Stimulated activated CD4-positive, alpha-beta T cell treated with anti-CD3 and anti-CD28 coated beads, TNF-alpha, amount 100 ng/mL, for 48 hours (primary cell): ENCODE measurements around the gene KCNT2.

ENCODE experiments used
- DNase-seq, 3 donors: peaks; one replicate each; pipeline ENCODE4 v3.0.0-alpha.2; 2020; ENCODE audit warnings: low read depth in 3 of 3

Gene KCNT2

GRCh38 chr1:196449460-196449859 lies 158.8 kb downstream of the KCNT2 start:
- no peak for DNase-seq

DNA sequence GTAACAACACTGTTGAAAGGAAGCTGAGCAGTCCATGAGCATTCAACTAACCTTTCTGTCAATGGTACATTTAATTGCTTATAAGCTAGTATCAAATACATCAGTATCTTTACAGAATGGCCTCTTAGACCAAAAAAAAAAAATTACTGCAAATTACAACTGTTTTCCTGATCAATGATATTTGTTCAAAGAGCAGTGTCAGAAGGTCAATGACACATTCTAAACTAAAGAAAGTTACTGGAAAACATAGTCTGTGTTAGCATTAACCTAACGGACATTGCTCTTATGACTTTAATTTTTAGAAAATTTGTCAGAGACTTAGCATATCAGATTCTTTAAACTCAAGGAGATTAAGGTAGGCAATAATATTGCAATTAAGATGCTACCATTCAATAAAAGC lies 162.5 kb downstream of the KCNT2 start:
- DNase-seq, result no peak

DNA sequence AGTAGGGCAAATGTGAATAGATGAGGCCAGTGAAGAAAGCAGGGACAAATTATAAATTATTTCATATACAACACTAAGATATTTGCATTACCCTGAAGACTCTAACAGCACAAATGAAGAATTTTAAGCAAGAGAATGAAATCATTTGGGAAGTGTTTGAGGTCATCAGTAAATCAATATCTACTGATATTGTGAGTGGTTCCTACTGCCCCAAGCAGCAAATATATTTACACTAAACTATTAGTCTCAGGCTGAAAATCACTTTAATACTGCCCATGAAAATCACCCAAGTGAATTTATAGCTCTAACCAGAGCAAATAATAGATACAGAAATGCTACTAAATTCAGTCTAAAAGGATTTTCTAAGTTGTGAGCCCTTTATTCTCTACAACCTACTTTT lies 163.6 kb downstream of the KCNT2 start:
- no peak for DNase-seq

- DNase-seq, result no peak
Measured at GRCh38 chr1:196442366-196442765, 165.9 kb downstream of the KCNT2 start.

DNA sequence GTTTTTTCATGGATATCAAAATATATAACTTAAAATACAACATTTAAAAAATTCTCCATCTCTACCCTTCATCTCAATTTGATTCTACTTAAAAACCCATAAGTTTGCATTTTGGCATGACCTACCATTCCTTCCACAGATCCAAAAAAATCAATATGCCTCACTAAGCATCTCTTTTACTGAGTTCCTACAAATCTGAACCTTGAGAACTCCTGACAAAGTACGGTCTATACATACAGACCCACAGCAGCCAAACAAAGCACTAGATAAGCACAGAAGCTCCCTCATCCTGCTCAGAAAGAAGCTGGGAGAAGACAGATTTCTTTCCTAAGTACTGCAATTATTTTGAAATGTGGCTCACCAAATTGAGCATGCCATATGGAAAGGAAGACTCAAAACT lies 167.5 kb downstream of the KCNT2 start:
- DNase-seq, result no peak

- DNase-seq, result no peak
Measured at GRCh38 chr1:196438329-196438728, 169.9 kb downstream of the KCNT2 start.

GRCh38 chr1:196437671-196438070 lies 170.6 kb downstream of the KCNT2 start:
- DNase-seq, result no peak

DNA sequence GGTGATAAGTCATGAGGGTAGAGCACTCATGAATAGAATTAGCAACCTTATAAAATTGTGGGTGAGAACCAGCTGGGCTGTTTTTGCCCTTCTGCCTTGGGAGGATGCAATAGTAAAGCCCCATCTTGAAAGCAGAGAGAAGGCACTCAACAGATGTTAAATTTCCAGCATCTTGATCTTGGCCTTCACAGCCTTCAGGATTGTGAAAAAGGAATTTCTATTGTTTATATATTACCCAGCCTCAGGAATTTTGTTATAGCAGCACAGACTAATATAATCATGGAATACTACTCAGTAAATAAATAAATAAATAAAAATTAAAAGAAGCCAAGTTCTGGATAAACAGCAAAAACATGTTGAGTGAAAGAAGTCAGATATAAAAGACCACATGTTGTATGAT lies 175.2 kb downstream of the KCNT2 start:
- no peak for DNase-seq

GRCh38 chr1:196427976-196428734 lies 180.1 kb downstream of the KCNT2 start:
- DNase-seq, result no peak

GRCh38 chr1:196425513-196425912 lies 182.7 kb downstream of the KCNT2 start:
- no peak for DNase-seq

DNA sequence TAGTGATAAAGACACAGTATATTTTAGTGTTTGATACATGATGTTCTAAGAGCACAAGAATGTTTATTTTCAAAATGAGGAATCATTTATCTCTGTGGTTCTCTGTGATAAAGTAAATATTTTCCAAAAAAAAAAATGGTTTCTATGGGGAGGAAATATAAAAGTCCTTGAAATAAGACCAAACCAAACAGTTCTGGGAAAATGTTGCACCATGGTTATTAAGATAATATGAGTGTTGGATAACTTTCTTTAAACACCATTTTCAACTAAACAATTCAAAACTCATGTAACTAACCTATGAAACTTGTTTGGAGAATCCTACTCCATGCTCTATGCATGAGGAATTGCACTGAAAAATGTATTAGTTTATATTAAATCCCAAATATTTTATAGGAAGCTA lies 184.6 kb downstream of the KCNT2 start:
- DNase-seq, result no peak

DNA sequence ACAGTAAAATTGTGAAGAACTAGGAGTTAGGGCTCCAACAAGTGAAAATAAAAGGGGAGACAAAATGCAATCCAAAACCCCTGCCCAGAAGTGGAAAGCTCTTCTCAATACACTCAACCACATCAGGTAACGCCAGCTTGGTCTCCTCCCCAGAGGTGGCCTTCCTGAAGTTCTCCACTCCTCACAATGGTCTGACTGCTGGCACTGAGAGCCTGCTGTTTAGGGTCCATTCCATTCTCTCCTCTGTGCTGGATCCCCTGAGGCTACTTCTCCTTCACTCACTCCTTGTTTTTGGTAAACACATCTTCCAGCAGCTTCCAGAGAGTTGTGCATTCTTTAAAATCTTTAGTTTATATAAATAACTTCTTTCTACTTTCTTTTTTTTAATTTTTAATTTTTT lies 189.5 kb downstream of the KCNT2 start:
- DNase-seq, result no peak

- no peak for DNase-seq
Measured at GRCh38 chr1:196415978-196416377, 192.3 kb downstream of the KCNT2 start.

DNA sequence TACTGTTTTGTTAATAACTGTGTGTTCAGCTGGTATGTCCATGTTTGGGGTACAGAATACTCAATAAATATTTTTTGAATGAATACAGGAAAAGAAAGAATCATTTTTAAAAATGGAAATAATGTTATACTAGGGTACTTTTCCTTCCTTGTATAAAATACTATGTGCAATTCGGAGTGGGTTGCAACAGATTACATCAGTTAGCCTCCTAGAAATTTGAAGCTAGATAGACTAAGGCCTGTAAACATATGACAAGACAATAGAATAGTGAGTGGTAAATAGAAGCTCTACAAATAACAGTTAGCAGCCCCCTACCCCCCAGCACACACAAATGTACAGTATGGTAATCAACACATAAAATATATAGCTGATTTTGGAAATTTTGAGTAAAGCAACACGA lies 195.9 kb downstream of the KCNT2 start:
- no peak for DNase-seq

DNA sequence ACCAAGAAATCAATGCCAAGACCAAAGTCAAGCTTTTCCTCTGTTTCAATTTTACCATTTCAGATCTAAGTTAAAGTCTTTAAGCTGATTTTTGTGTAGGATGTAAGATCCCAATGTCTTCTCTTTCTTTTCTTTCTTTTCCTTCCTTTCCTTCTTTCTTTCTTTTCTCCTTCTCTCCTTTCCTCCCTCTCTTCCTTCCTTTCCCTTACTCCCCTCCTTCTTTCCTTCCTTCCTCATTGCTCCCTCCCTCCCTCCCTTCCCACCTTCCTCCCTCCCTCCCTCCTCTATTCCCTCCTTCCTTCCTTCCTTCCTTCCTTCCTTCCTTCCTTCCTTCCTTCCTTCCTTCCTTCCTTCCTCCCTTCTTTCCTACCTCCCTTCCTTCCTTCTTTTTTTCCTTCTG lies 197.5 kb downstream of the KCNT2 start:
- DNase-seq, result no peak

DNA sequence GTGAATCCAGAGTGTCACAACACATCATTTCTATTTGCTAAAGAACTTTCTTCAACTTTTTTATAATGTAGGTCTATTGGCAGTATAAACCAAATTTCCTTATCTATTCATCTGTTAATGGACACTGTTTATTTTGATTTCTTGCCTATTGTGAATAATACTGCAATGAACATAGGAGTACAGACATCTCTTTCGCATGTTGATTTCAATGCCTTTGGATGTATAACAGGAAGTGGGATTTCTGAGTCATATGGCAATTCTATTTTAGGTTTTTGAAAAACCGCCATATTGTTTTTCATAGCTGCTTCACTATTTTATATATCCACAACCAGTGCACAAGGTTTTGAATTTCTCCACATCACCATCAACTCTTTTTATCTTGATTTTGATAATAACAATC lies 198.7 kb downstream of the KCNT2 start:
- no peak for DNase-seq

DNA sequence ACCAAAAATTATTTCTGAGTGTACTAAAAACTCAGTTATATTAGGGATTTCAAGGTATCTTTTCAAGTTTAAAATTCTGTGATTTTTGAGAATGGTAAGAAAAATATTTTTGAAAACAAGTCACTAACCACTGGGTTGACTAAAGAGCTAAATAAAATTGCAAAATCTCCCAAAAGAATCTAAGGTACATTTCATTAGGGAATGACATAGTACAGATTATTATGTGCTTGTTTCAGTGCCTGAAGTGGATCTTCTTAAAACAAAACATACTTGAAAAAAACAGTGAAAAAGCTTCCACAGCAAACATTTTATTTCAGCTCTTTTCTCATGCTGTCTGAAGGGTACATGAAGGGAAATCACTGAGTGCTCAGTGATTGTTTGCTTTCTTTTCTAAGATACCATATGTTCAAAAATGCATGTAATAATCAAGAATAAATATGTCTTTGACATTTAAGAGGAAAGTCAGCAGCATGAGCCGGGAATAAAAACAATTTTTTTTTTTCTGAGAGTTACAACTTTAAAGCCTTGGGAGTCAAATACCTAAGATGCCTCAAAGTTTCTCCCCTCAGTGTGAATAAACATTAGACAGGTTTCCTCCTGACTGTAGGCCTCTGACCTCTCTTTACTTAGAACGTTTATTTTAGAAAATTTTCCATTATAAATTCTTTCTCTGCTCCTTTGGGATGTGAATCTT lies 200.7 kb downstream of the KCNT2 start:
- DNase-seq, result no peak

- no peak for DNase-seq
Measured at GRCh38 chr1:196405839-196406238, 202.4 kb downstream of the KCNT2 start.

GRCh38 chr1:196403803-196404690 lies 204.2 kb downstream of the KCNT2 start:
- no peak for DNase-seq

DNA sequence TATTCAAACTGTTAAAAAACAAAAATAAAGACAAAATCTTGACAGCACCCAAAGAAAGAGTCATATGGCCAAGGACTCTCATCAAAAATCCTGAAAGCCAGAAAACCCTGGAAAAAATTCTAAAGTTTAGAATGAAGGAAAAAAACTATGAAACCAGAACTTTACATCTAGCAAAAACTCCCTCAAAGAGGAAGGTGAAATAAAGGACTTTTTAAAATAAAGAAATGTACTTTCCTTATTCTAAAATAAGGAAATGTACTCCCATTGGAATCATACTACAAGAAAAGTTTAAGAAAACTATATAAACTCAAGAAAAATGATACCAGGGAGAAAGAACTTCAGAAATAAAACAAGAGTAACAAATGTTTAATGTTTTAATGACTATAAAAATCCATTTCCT lies 206.3 kb downstream of the KCNT2 start:
- no peak for DNase-seq

DNA sequence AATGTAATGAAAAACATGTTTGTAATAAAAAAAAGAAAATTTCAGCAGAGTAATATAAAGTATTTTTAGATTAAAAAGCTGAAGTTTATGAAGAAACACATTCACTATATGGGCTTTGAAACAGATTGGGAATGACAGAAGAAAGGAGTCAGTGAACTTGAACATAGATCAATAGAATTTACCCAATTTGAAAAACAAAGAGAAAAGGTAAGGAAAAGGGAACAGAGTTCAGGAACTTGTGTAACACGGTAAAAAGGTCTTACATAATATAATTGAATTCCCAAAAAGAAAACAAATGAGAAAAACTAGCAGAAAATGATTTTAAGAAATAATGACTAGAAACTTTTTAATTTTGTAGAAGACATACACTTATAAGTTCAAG lies 206.8 kb downstream of the KCNT2 start:
- no peak for DNase-seq
